ENCODE results near the gene PRKAR1B.

GRCh38 chr7:673681-674453, 53.2 kb downstream of the PRKAR1B start:
- TF ChIP-seq, protein P1, sequence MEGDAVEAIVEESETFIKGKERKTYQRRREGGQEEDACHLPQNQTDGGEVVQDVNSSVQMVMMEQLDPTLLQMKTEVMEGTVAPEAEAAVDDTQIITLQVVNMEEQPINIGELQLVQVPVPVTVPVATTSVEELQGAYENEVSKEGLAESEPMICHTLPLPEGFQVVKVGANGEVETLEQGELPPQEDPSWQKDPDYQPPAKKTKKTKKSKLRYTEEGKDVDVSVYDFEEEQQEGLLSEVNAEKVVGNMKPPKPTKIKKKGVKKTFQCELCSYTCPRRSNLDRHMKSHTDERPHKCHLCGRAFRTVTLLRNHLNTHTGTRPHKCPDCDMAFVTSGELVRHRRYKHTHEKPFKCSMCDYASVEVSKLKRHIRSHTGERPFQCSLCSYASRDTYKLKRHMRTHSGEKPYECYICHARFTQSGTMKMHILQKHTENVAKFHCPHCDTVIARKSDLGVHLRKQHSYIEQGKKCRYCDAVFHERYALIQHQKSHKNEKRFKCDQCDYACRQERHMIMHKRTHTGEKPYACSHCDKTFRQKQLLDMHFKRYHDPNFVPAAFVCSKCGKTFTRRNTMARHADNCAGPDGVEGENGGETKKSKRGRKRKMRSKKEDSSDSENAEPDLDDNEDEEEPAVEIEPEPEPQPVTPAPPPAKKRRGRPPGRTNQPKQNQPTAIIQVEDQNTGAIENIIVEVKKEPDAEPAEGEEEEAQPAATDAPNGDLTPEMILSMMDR (conservative IDR thresholded peaks at IDR 0.05; ENCODE audit: low read depth, low read length) = no peak
- TF ChIP-seq EZH2 (IDR thresholded peaks at IDR 0.05; ENCODE audit: borderline replicate concordance, low read depth, low read length, poor library complexity, severe bottlenecking) = no peak

All from A673 (cell line).